Stimulated activated CD8-positive, alpha-beta memory T cell treated with anti-CD3 and anti-CD28 coated beads, Interleukin-7, amount 100 ng/mL, for 4 hours (primary cell): ENCODE data around the gene METTL4.

ENCODE experiments used
- DNase-seq, 2 donors: peaks; one replicate each; pipeline ENCODE4 v3.0.0-alpha.2; 2020; ENCODE audit warnings: low read depth in 2 of 2

The METTL4 gene

DNA sequence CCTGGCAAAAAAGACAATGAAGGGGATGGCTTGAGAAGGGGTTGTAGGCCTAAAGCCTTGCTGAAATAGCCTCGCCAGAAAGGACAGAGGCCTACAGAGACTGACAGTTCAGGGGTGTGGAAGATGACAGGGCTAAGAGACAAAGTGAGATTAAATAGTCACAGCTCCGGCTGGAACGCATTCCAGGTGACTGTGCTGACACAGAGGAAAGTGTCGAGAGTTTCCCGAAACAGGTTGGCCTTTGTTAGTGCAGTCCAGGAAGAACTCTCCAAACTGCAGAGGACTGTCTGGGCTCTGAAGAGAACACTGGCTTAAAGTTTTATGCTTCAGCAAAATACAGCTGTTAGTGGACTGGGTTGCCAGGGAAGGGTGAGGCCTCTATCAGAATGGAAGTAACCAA, 52.8 kb downstream of the METTL4 start:
- no peak for DNase-seq

DNA sequence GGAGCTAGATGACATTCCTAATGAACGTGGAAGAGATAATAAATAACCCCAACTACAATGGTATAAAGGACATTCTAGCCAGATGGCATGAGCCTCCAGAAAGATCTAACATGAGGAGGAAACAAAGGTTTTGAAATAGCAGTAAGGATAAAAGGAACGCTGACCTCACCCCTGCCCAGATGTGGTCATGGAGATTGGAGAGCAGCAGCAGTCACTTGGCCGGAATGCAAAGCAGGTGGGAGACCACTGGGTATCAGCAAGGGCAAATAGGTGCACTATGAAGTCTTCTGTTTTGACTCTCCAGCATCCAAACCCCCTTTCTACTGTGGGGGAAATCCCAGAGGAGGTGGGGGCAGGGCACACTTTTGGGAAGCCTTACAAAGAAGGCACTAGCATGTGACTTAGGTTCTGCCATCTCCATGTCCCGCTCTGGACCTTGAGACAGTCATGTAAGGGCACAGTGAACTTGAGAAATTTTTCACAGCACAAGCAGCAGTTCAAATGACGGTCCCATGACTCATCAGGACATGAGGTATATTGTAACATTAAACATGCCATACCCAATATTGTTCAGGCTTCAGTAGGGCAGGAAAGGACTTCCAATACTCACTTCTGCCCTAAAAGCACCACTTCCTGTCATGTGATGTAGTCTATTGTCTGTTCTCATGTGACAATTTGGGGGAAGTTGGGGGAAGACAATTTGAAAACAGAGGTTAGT, 55.2 kb downstream of the METTL4 start:
- DNase-seq = no peak

DNA sequence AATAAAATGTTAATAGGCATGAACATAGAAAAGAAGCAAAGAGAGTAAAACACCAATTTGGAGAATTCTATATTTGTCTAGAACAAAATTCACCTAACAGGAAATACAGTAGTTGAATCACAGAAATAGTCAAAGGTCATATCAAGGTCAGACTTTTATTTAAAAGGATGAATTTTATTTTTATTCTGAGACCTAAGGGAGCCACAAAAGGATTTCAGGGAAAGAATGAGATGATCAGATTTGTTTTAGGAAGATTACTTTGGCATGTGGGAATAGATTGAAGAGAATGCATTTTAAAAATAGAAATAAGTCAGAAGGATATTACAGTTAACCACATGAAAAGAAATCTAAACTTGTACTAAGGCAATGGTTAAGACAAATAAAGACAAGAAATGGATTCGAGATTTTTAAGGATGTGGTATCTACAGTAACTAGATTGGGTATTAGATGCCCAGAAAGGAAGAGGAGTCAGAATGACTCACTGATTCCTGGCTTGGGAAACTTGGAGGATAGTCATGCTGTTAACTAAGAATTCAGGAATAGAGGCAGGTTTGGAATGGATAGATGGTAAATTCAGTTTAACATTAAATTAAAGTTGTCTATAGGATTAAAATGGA, 56.0 kb downstream of the METTL4 start:
- DNase-seq = no peak

DNA sequence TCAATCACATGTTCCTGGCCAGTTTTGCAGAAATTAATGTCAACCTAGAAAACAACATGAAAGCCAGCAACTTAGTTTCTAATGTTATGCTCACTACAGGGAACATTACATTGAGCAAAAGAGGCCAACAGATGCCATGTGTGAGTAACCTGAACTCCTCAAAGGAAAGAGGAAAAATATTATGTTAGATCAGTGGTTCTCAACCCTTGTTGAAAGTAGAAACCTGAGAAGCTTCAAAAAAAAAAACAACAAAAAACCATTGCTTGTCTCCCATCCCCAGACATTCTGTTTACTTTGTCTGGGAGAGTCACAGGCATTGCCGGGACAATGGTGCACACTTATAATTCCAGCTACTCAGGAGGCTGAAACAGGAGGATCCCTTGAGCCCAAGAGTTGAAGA, 57.7 kb downstream of the METTL4 start:
- DNase-seq = no peak

DNA sequence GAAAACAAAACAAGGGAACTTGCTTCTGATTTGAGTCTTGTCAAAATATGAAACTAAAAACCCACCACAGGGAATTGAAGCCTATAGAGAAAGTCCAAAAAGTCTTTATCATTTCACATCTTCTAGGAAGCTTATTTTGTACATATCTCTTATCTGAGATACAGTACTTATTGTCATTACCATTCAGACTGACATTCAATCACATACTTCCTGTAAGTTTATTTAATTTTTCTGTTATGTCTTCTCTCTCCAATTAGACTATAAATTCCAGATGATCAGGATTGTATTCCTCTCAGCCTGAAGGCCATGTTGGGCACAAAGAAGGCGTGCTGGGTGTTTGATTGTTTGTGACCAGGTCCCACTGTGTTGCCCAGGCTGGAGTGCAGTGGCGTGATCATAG, 59.2 kb downstream of the METTL4 start:
- DNase-seq = no peak

DNA sequence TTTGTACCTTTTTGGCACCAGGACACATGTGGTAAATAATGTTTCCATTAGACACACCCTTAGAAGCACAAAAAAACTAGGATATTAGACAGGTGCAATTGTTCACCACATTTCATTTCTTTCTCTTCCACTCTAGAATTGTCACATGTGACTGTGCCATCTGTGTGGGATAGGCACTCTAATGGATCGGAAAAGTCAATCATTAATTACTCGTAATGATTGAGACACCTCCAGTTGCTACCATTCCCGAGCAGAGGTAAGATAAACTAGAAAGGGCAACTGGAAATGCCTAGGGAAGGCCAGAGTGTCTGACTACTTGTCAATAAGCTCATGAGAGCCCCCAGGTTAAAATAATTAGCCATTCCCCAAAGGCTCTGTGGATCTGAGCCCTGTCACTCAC, 59.9 kb downstream of the METTL4 start:
- no peak for DNase-seq

DNA sequence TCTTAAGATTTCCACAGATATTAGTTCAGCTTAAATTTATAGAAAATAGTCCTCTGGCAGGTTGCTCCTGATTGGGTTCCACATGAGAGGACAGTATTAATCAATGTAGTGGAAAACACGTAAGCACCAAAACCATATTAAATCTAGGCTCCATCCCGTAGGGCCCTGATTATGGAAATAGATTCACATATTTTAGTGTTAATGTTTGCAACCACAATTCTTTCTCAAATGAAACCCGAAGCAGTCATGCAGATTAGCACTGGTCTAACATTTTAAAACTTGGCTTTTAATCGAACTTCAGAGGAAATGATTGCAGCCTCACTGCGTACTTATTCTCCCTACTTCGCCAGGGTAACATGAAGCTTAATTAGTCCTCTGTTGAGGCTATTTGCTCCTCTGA, 60.9 kb downstream of the METTL4 start:
- no peak for DNase-seq

DNA sequence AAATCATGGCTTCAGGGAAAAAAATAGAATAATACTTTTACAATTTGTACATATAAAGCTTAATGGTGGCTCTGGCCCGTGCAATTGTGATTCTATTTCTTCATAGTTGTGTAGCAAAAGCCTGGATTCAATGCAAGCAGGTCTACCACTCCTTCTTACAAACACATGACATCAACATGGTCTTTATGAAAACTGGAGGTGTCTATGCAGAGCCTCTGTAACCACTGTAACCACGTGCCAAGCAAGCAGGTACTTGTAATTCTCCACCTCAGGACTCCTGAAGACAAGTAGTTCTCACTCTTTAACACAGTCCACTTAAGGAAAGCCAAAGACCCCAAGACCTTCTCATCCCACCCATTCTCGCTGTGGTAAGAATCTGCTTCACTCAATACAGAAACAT, 62.6 kb downstream of the METTL4 start:
- DNase-seq = no peak

DNA sequence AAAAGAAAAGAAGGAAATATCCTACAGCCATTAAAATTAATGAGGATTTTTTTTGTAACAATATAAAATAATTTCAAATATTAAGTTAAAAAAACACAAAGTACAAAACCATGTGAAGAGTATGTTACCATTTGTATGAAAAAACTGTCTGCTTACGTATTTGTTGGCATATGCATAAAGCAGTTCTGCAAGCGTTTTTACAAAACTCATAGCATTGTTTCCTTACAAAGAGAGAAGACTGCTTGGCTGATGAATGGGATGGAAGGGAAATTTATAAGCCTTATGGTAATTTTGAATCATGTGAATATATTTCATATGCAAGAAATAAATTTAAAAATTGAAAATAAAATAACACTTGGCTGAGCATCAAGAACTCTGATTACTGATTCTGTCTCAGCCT, 63.1 kb downstream of the METTL4 start:
- no peak for DNase-seq

DNA sequence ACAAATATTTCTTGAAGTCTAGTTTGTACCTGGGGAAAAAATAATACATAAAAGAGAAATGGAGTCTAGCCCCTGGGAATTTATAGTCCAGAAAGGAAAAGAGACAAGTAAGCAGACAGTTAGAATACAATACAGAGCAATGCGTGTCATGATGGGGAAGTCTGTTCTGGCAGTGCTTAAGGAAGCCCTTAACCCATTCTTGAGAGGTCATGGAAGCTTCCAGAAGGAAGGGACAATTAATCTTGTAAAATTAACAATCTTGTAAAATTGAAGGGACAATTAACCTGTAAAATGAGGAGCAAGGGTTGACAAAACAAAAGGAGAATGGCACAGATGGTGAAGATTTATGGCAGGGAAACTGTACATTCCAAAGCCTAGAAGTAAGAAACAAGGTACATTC, 66.7 kb downstream of the METTL4 start:
- DNase-seq = no peak

DNA sequence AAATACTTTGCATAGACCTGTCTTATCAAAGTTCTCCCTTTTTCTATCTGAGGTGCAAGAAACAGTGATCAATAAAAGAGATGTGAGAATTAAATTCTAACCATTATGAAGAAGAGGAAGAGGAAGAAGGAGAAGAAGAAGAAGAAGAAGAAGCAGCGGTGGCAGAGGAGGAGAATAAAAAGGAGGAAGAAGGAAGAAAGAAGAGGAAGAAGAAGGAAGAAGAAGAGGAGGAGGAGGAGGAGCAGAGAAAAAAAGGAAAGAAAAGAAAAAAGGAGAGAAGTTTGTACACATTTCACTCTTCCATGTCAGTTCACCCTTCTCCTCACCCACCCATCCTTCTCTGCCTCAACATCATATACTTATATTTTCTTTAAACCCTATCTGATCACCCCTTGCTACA, 68.4 kb downstream of the METTL4 start:
- no peak for DNase-seq

DNA sequence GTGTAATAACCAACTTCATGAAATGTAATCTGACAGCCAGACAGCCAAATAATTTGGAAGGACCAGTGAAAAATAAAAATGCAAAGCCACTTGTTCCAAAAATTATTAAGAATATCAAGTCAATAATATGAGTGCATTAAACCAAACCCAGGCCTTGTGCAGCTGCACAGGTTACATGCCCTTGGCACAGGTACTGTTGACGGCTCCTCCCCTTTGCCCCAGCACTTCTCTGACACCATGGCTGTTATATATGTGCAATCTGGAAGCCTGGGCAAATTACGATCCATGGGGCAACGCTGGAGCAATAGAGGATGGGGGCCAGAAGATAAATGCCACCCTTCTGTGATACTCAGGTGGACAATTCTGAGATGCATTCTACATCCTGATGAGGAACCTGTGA, 68.9 kb downstream of the METTL4 start:
- DNase-seq = no peak

DNA sequence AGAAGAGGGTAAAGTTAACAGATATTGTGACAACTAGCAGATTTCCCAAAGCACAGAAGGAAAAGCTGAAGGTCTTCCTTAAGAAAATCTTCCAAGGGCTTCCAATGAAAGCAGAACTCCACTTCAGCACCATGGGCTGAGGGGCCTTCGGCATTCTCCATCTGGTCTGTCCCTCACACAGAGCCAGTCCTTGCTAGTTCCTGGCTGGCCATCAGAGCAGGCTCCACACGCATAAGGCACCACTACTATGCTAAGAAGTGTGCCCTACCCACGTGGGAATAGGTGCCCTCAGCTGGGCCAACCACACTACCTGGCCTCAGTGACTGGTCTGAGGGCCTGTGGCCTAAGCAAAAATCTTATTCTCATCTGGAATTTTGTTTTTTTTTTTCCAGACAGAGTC, 73.5 kb downstream of the METTL4 start:
- DNase-seq = no peak

DNA sequence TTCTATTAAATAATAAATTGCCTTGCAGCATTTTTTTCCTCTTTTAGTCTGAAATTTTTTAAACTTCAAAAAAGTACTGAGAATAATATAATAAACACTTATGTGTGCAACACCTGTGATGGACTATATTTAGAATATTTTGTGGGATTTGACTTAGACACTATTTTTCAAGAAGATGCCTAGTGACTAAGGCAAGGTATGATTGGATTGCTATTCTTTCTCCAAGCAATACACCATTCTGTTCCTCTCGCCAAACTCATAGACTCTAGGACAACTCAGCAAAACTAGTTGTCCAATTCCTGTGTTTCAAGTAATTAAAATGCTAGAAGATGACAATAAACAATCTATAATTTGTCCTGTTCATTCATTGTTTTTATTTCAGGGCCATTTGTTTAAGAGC, 75.9 kb downstream of the METTL4 start:
- no peak for DNase-seq

DNA sequence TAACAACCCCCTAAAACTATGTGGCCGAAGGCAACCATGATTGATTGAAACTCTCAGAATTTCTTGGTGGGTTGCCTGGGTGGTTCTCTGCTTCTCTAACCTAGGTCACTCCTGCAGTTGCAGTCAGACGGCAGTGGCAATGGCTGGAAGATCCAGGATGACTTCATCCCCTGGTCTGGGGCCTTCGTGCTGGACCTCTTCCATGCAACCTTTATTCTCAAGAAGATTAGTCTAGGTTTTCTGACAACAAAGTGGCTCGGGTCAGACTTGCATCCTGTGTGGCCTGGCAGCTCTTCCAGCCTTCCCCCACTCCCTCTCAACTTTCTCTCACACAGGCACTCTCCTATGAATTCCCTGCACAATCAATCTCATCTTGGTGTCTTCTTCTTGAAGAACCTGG, 76.4 kb downstream of the METTL4 start:
- DNase-seq = no peak
